H1 (cell line): Measurements from ENCODE around the gene TSPAN32. TPM values are rescaled to one million over a fixed set of nuclear protein-coding genes. Genes with fewer than 3 reads are reported as not detected.

Experiments
- HDAC2 ChIP-seq, 2 experiments: fragments of 300-600 bp in 1 of 2; sonication (generic) in 1 of 2; IDR thresholded peaks; 2 replicates each; pipeline ENCODE4 v1.6.1; 2011 to 2012; ENCODE audit warnings: low read depth in 2 of 2, low read length in 2 of 2, mild to moderate bottlenecking in 2 of 2, moderate library complexity in 2 of 2, borderline replicate concordance in 1 of 2, inconsistent platforms in 1 of 2
- JUN ChIP-seq: IDR thresholded peaks from 2 replicates; pipeline ENCODE4 v1.6.1; 2011; ENCODE audit warnings: low read depth, mild to moderate bottlenecking, improper control_type of control experiment, low read length
- POU5F1 ChIP-seq: IDR thresholded peaks from 2 replicates; pipeline ENCODE4 v1.6.1; 2011; ENCODE audit warnings: low read depth, mild to moderate bottlenecking, low read length, moderate library complexity
- RAD21 ChIP-seq, 2 experiments: IDR thresholded peaks in 1 of 2; conservative IDR thresholded peaks in 1 of 2; 2 replicates each; pipeline ENCODE4 v1.6.1; 2011; ENCODE audit warnings: low read depth in 2 of 2, low read length in 2 of 2, improper control_type of control experiment in 1 of 2, inconsistent platforms in 1 of 2, mild to moderate bottlenecking in 1 of 2, moderate library complexity in 1 of 2
- SP4 ChIP-seq: IDR thresholded peaks from 2 replicates; pipeline ENCODE4 v1.6.1; 2012; ENCODE audit warnings: low read length, inconsistent platforms
- polyA plus RNA-seq, 7 experiments: library from polyadenylated mRNA; depleted of rRNA in 3 of 7; stranded (reverse) in 5 of 7; unstranded in 2 of 7; fragments of >200 nt in 5 of 7; fragments of 200-250 nt in 2 of 7; gene quantifications; 1 replicate in 5 of 7; 2 replicates in 1 of 7; 4 replicates in 1 of 7; pipeline versions ENCODE4 v1.2.1 to v1.2.3, GENCODE V29; 2011 to 2013; ENCODE audit warnings: missing spikeins in 2 of 7, mixed read lengths in 2 of 7
- total RNA-seq: library from RNA; stranded (reverse); fragmentation: NEBNext Ultra II Directional; extraction: Animal tissue kit (Norgen Biotek cat#: 25700); gene quantifications from 2 replicates; pipeline ENCODE4 v1.2.1, GENCODE V29; 2021

TSPAN32 gene
- total and polyA plus RNA-seq, 2 of the 8 experiments (the other 6 are each of a cell fraction or from before 2014, with no cell fraction given), result not detected

DNA sequence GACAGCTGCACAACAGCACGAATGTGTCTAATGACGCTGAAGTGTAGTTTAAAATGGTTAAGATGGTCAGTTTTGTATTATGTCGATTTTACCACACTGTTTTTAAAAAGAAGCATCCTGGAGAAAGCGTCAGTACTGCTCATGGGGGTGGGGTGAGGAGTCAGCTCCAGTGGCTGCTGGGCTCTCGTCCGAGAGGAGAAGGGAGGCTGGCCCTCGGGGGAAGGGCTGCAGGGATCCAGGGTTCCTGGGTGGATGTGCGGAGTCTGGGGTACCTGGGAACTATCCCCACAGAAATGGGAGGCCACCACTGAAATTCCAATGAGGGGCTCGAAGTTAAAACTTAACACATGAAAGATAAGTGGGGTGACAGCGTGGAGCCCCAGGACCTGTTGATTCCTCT, 12.0 kb upstream of the TSPAN32 start (continued):
- no peak for TF ChIP-seq RAD21 (IDR thresholded peaks at IDR 0.05 in 1 of 2, conservative IDR thresholded peaks at IDR 0.05 in 1 of 2; ENCODE audit: low read depth in 2 of 2, low read length in 2 of 2)
- no peak for TF ChIP-seq SP4
- no peak for TF ChIP-seq JUN
- TF ChIP-seq HDAC2 (IDR thresholded peaks at IDR 0.05; ENCODE audit: borderline replicate concordance in 1 of 2, low read depth in 2 of 2, low read length in 2 of 2), result no peak
- TF ChIP-seq POU5F1, result no peak
